GM18502 (cell line): ENCODE data around the gene STRN4.
"Not testable (repeated sequence)": the region's sequence is repeated elsewhere in the genome, so short reads cannot be mapped to it uniquely, and the experiment has no call there.

Experiments used
- ATAC-seq: cut with Tn5 transposase; IDR thresholded peaks from one replicate; pipeline ENCODE4 v1.9.1; 2021; ENCODE audit warnings: mild to moderate bottlenecking; ENCODE audit not compliant: unreplicated experiment, poor library complexity

Gene STRN4

GRCh38 chr19:46717034-46717715 lies 29.1 kb downstream of the STRN4 start, which contains the start of gene PRKD2:
PRKD2 (minus strand) TSS chr19:46717114; CDS start chr19:46716370, 744 bp downstream.
- no peak for ATAC-seq

GRCh38 chr19:46716672-46717033 lies 29.6 kb downstream of the STRN4 start:
- ATAC-seq: no peak

- no peak for ATAC-seq
Observed at GRCh38 chr19:46715975-46716671, 30.1 kb downstream of the STRN4 start.

GRCh38 chr19:46715620-46715974 lies 30.7 kb downstream of the STRN4 start:
- ATAC-seq: no peak

DNA sequence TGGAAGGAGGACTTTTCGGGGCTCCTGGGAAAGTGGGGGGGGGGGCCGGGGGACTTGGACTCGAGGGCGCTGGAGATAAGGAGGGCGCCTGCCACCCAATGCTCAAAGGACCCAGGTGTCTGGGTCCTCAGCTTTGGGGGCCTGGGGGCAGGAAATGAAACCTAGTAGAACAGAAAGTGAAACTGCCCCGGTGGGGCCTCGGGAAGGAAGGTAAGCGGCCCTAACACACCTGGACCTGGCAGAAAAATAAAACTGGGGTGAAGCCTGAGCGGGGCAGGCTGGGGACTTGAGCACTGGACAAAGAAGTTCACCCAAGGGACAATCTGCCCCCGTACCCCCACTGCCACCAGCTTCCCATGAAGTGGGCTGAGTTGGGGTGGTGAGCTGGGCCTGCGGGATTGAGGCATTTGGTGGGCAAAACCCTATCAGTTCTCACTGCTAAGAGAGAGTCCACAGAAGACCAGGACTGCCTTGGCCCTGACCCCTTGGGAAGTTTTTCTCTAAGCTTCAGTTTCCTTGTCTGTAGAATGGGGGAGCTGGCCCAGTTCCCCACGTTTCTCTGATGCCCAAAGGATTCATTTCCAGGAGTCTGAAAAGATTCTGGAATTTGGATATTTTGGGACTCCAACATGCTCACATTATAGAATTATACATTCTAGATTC lies 31.7 kb downstream of the STRN4 start:
- no peak for ATAC-seq

DNA sequence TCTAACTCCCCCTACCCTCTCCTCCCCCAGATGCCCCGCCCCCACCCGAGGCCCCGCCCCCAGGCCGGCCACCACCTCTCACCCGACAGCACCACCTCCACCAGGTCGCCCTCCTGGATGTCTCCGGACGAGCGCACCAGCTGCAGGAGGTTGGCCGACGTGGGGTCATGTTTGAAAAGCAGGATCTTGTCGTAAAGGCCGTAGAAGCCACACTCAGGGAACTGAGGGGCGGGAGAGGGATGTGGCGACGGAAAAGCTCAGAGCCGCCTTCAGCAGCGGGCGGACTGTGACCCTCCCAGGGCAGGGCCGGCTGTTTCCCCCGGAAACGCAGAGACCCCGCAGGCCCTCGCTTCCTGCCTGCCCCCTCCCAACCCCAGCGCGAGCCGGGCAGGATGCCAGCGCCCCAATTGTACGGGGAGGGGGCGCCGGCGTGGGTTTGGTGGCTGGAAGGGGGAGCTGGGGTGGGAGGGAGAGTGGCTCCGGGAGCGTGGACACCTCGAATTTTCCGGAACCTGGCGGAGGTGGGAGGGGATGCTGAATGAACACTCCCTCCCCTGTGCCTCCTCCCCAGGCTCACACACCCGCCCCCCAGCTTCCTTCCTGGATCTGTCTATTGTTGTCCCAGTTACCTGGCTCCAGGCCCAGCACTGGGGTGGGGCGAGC lies 32.3 kb downstream of the STRN4 start:
- ATAC-seq: no peak

GRCh38 chr19:46712768-46713338 lies 33.4 kb downstream of the STRN4 start:
- not testable (repeated sequence) for ATAC-seq

DNA sequence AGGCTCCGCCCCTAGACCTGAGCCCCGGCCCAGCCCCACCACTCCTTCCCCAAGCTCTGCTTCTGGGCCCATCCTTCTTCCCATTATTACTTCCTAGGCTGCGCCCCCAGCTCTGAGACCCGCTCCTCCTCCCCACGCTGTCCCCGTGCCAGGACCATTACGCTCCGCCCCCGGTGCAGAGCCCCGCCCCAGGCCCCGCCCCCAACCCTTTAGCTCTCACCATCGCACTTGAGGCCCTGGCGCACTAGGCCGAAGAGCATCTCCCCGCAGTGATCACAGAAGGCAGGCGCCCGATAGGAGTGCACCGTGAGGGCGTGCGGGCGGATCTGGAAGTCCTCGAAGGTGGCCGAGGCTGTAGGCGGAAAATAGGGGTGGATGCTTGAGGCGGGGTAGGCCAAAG lies 35.6 kb downstream of the STRN4 start:
- no peak for ATAC-seq

DNA sequence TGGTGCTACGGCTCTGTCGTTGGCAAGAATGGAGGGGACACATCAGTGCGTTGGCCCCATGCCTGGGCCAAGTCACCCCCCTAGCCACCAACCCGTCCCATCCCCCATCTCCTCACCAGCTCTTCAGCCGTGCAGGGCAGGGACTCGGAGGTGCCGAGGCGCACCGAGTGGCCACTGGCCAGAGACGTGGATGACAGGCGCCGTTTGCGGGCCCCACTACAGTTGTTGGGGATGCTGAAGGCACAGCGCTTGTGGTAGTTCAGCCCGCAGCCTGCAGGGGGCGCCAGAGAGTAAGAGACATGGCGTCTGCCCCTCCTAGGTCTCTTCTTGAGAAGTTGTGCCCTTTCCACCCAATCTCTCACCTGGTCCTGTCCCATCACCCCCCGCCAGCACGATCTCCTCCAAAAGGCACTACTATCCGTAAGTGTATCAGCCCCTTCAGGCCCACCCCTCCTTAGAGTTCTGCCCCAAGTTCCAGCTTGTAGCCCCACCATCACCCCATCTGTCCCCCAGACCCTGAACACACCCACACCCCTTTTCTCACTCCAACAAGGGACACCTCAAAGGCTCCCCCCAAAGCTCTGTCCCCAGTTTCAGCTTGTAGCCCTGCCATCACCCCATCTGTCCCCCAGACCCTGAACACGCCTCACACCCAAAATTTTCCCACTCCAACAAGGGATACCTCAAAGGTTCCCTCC lies 41.7 kb downstream of the STRN4 start:
- ATAC-seq: no peak

DNA sequence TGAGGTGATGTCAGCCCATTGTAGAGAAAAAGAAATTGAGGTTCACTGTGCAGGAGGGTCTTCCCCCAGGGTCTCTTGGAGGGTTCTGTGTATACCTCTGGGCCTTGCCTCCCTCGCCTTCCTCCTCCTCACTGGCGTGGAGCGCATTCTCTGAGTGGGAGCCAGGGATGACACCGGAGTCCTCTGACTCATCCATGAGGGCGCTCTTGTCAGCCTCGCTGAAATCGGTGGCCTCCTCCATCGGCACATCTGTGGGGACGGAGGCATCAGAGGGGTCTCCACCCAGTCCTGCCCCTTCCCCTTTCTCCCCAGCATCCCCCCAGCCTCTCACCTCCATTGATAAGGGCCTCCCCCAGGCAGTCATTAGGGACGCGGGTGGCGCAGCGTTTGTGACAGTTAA lies 45.5 kb downstream of the STRN4 start:
- ATAC-seq: no peak

DNA sequence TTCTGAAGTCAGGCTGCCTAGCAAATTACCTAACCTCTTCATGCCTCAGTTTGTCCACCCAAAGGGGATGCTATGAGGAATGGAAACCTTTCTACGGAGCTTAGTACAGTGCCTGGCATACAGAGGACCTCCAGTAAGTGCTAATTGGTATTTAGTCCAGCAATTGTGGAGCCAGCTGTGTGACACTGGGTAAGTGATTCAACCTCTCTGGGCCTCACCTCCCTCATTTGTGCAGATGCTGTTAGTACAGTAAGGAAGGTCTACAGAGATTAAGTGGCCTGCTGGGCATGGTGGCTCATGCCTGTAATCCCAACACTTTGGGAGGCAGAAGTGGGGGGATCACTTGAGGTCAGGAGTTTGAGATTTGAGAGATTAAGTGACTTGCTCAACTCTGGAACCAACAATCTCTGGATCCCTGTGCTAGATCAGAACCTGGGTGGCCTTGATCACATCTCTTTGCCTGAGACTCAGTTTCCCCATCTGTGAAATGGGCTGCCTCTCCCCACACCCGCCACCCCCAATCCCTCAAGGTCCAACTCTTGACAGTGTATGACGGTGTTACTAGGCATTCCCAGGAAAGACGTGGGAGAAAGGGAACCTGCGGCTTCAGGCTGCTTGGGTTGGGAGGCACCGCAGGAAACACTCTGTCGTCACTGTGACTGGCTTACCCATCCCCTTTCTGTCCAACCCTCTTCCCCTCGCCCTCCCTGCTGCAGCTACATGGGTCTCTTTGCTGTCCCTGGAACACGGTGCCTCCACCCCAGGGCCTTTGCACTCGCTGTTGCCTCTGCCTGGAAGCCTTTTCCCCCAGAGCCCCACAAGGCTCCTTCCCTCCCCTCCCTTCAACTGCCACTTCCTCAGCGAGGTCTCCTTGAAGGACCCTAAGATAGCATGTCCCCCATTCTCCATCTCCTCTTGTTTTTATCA lies 47.6 kb downstream of the STRN4 start:
- ATAC-seq: no peak

DNA sequence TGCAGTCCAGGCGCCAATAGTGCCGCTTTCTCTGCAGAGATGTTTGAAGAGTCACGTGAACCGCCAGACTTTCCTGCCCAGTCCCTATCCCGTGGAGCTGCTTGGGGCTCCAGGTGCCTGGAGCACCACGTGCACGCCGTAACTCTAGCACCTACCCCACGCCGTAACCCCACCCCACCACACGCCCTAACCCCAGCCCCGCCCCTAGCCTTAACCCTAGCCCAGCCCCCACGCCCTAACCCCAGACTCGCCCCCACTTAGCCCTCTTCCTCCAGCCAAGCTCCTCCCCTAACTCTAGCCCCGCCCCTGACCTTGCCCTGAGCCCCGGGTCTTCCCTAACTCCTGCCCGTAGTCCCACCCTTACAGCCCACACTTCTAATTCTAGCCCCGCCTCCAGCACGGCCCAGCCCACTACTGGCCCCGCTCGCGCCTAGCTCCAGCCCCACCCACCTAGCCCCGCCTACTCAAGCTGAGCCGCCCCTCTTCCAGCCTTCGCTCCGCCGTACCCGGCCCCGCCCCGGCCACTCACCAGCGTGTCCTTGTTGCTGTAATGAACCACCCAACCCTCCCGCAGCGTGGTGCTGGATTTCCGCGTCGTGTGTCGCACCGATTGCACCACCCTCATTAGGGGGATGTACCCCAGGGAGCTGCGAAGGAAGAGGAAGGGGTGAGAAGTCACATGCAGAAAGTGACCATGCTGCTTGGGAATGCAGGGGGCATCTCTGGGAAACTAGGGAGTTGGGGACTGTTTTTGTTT lies 48.9 kb downstream of the STRN4 start:
- no peak for ATAC-seq

- ATAC-seq: no peak
Observed at GRCh38 chr19:46696866-46697203, 49.4 kb downstream of the STRN4 start.

GRCh38 chr19:46696052-46696451 lies 50.2 kb downstream of the STRN4 start:
- no peak for ATAC-seq

DNA sequence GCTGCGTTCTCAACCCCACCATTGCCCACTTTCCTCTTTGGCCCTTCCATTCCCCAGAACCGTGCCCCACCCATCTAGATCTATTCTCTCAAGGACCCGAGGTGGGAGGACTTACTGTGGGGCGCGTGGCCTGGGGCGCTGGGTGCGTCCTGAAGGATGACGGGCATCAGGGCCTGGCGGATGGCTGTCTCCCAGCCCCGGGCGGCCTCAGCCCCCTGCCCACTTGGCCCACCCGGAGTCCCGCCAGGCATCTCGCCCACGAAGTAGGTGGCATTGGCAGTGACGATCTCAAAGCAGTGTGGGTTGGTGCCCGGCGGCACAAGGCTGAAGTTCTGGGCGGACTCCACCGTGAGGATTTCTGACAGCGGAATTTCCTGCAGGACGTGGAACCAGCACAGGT lies 52.5 kb downstream of the STRN4 start:
- no peak for ATAC-seq

GRCh38 chr19:46692918-46693722 lies 53.1 kb downstream of the STRN4 start:
- no peak for ATAC-seq

DNA sequence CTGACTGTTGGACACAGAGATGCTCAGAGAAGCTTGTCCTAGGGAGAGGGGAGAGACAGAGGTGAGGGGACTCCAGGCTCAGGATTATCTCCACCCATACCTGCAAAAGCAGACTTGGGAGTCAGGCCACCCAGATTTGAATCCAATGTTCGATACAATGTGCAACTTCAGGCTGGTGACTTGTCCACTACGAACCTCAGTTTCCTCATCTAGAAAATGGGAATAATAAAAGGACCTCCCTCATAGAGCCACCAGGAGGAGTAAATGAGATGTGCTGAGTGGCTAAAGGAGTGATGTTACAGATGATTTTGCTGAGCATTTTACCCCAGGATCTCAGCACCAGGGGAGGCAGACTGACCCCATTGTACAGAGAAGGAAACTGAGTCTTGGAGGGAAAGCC lies 54.3 kb downstream of the STRN4 start:
- no peak for ATAC-seq

GRCh38 chr19:46691104-46691503 lies 55.1 kb downstream of the STRN4 start:
- ATAC-seq: no peak
